Measurements from ENCODE around the gene FAM186B.
"Not testable (repeated sequence)": the region's sequence is repeated elsewhere in the genome, so short reads cannot be mapped to it uniquely, and the experiment has no call there.

Gene FAM186B

GRCh38 chr12:49610785-49611184 lies 5.3 kb upstream of the FAM186B start:
- in situ Hi-C loops (cut with MboI; ENCODE audit: low sequenced_read_pairs): not testable (repeated sequence)

DNA sequence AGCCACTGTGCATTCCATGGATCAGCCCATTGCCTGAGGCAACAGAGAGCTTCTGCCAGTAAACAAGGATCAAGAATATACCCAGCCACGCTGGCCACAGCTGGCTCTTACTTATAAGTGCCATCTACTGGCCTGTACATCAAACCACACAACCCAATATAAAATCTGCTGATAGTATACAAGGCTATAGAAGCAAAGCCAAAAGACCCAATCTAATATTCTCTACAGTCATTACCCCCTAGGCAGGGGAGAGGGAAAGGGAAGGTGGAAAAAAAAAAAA lies 4.4 kb upstream of the FAM186B start:
- in situ Hi-C loops (cut with MboI; ENCODE audit: low sequenced_read_pairs): no loop called here

DNA sequence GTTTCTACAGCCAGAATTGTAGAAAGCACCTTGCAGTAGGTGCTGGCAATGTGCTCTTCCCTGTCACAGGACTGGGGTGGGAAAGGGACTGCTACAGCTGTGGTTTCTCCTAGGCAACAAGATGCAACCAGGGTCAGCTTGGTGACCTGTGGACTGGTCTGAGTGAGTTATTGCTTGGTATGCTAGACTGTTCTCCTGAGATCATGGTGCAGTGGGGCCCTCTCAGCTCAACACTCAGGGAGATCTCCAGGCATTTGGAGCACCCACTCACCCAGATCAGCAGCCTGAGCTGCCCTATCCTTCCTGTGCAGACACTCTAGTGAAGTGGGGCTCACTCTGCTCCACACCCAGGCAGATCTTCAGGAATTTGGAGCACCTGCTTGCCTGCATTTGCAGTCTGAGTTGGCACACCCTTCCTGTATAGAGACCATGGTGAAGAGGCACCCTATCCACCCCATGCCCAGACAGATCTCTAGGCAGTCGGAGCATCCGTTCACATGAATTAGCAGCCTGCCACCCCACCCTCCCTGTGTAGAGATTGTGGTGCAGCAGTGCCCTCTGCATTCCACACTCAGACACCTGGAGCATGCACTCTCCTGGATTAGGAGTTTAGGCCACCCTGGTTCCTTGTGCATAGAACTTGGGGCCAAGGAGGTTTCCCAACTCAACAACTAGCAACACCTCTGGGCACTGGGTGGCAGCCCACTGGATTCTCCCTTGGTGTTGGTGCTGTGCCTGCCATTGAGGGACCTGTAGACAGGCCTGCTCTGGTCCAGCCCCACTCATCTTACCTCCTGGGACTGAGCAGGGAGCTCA lies 3.8 kb upstream of the FAM186B start:
- in situ Hi-C loops (cut with MboI; ENCODE audit: low sequenced_read_pairs): no loop called here

- in situ Hi-C loops (cut with MboI; ENCODE audit: low sequenced_read_pairs): no loop called here
Observed at GRCh38 chr12:49604856-49605255, 583 bp downstream of the FAM186B start.

GRCh38 chr12:49603721-49604120 lies 1.7 kb downstream of the FAM186B start:
- in situ Hi-C loops (cut with MboI; ENCODE audit: low sequenced_read_pairs): no loop called here

DNA sequence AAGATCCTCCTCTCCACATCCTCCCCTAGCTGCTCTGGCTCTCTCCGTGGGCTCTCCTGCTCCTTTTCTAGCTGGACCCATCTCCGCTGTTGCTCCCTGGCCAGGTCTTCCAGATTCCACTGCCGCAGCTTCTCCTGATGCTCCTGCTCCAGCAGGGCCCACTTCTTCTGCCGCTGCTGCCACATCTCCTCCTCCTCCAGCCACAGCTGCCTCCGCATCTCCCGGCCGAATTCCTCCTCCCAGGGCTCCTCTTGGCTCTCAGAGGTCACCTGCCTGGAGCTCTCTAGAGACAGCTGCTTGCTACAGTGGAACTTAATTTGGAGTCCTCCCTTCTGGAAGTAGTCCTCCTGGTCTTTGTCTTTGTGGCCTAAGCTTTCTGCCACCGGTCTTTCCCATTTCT lies 5.5 kb downstream of the FAM186B start:
- in situ Hi-C loops (cut with MboI; ENCODE audit: low sequenced_read_pairs): no loop called here

DNA sequence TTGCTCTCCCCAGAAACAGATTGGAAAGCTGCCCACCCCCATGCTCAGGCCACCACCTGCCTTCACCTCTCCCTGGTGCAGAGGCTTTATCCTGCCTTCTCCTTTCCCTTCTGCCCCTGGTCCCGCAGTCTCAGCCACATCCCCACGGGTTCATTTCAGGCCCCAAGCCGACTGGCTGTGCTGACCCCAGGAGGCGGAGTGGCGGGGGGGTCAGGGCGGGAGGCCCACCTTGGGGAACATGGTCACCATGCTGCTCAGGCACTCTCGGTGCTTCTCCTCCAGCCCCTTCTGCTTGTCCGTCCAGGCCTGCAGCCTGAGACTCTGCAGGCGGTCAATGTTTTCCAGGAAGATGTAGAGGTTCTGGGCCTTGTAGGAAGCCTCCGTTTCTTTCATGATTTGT lies 6.9 kb downstream of the FAM186B start:
- in situ Hi-C loops (cut with MboI; ENCODE audit: low sequenced_read_pairs): no loop called here

DNA sequence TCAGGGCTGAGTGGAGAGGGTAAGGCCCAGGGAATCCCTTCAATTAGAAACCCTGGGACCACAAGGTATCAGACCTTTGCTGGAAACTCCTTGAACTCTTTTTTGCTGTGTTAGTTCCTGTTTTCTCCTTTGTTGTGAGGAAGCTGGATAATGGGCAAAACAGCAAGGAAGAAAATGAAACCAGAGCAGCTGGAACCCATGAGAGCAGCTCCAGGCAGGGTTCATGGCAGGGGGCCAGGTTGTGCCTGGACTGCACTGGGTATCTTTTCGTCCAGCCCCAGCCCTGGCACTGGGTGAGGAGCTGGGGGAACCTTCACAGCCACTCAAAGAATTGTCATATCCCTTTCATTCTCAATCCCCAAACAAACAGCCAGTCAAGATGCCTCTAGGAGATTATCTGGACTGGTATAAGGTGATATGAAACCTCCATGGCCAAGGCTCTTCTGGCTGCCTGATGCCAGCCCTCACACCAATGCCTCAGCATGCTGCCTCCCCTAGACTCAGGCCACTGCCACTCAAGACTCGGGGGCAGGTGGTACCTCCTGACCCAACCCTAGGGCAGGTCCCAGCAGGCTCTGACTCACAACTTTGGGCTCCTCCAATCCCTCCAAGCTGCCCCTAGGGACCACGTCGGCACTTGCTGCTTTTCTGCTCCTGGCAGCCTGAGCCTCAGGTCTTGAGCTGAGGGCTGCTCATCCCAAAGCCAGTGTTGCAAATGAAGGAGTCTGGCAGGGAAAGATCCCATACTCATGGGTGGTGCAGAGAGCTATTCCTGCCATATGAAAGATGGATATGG lies 16.5 kb downstream of the FAM186B start:
- in situ Hi-C loops (cut with MboI; ENCODE audit: low sequenced_read_pairs): no loop called here

DNA sequence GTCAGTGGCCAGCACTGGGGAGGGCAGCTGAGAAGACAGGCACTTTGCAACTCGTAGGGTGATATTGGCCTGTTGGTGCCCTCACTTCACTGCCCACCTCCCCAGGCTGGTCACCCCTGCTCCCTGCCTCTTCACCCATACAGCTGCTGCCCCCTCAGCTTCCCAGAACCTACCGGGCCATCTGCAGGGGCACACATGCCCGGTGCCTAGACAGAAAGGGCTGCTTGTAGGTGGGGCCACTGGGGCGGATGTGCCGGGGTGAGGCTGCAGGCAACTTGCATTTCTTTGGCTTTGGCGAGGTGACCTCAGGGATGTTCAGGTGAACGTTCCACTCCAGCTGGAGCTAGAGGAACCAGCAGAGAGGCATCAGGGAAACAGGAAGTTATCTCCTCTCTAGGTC lies 17.2 kb downstream of the FAM186B start:
- in situ Hi-C loops (cut with MboI; ENCODE audit: low sequenced_read_pairs): no loop called here

DNA sequence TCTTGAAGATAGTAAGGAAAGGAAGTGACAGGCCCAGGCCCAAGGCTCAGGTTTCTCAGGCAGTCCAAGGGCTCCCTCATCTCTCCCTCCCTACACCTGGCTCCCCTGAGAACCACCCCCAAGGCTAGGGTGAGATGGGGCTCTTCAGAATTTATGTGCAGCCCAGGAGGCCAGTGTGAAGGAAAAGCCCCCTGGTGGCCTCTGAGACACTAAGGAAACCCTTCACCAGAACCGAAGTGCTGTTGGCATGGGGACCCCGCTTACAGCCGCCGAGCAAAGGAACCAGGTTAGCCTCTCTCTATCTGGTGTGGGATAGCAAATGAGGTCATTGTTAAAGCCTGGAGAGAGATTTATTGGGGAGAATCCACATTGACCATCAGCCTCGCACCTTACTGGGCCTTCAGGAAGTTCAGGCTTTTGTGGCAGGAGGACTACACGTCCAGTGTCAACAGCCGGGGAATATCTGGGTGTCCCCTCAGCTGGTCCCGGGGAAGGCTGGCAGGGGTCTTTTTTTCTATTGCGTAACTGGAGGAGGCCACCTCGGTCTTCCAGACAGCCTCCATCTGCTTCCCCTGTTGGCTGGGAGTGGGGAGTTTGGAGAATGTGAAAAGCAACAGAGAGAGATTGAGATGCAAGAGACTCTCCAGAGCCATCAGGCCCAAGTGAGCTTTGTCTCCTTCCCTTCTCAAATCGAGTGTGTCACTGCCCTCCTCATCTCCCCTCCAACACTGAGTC lies 18.1 kb downstream of the FAM186B start:
- in situ Hi-C loops (cut with MboI; ENCODE audit: low sequenced_read_pairs): no loop called here

DNA sequence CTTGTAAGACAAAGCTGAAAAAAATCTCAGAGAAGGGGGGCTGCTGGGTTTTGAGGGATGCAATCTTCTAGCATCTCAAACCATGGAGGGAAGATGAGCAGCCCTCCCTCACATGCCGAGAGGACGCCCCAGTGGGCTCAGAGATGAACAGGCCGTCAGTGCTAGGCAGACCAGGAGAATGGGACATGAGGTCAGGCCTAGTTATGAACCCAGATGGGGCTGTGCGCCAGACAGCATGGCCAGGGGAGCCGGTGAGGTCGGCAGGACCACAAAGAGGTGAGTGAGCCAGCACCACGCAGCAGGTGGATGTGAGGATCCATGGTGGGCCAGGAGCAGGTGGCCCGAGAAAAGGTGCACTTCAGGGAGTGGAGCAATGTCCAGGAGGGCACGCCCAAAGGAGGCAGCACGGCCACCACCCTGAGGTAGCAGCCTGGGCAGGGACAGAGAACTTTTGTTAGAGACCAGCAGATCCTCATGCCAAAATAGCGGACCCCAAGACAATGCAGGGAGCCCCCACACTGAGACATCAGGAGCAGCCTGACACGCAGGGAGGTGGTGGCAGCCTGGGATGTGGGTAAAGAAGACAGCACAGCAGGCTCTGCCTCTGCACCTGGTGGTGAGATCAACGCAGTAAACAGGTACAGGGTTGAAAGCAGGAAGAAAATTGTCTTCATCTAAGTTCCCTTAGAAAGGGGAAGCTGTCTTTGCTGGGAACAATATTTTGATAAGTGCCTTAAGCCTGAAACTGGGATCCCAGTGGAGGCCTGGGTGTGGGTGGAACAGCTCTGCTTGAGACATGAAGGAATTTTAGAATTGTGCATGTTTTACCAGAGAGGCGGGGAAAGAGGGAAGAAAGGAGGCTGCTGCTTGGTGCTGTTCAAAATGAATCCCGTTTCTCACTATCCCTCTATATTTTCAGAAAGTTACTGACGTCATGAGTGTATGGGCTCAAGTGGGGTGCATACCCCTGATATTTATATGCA lies 19.7 kb downstream of the FAM186B start:
- in situ Hi-C loops (cut with MboI; ENCODE audit: low sequenced_read_pairs): no loop called here

DNA sequence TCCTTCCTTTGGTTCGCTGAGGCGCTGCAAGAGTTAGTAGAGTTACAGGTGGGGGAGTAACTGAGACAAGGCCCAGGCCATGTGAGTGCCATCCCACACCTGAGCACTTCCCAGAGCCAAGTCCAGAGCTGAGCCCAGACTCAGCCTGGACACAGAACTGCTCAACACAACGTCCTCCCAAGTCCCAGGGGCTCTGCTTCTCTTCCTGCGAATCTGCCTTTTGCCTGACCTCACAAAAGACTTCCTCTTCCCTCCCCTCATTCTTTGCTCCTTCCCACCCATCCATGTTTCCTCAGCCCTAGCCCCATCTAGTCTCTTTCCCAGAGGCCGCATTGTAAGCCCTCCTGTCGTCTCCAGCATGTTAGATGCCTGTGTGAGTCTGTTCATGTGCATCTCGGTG lies 20.8 kb downstream of the FAM186B start:
- in situ Hi-C loops (cut with MboI; ENCODE audit: low sequenced_read_pairs): no loop called here

DNA sequence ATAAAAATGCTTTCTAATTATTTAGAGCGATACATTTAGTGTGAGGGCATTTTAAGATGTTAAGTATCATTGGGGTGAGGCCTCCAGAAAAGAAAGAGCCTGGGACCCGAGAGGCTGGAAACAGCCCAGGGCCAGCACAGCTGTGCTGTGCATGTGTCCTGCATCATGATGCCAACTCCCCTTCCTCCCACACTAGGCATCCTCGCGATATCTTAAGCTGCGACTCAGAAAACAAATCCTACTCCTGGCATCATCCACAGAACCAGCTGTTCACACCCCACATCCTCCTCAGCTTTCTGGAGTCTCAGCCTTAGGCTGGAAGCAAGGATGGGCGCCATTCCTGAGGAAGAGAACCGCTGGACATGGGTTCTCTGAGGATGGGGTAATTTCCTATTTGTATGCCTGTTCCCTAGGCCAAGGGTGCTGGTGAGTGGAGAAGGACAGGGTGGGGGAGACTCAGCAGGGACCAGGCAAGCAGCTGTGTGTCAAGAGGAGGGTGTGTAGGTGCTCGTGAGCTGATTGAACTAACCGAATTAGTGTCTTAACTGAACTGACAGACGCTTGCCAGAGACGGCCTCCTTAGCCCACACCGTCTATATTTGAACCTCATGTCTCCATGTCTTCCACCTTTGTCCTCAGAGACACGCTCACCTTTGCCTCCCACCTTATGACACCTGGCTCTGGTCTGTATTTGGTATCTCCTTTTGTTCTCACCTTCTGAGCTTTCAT lies 21.9 kb downstream of the FAM186B start:
- in situ Hi-C loops (cut with MboI; ENCODE audit: low sequenced_read_pairs): no loop called here

GRCh38 chr12:49582850-49583249 lies 22.6 kb downstream of the FAM186B start:
- in situ Hi-C loops (cut with MboI; ENCODE audit: low sequenced_read_pairs): no loop called here

GRCh38 chr12:49582201-49582600 lies 23.2 kb downstream of the FAM186B start:
- in situ Hi-C loops (cut with MboI; ENCODE audit: low sequenced_read_pairs): no loop called here

GRCh38 chr12:49580572-49581535 lies 24.6 kb downstream of the FAM186B start:
- in situ Hi-C loops (cut with MboI; ENCODE audit: low sequenced_read_pairs): no loop called here

DNA sequence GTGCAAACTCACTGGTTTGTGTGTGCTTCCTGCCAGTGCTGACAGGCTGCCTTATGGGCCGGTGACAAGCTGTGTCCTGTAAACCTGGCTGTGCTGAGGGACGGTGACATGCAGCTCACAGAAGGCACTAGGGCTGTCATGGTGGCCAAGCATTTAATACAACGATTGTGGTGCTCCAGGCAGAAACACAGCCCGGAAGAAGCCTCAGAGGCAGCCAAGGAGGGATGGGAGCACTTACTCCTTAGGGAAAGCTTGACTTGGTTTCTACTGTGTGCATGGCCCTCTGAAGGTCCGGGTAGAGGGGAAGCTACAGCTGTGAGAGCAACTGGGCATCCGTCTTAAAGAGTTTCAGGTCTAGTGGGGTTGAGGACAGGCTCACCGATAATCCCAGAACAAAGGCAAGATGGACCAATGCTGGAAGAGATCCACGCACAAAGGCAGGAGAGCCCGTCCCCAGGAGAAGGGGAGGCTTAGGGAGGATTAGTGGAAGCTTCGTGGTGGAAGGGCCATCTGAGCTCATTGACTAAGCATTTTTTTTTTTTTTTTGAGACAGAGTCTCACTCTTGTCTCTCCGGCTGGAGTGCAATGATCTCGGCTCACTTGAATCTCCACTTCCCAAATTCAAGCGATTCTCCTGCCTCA lies 26.8 kb downstream of the FAM186B start:
- in situ Hi-C loops (cut with MboI; ENCODE audit: low sequenced_read_pairs): no loop called here

DNA sequence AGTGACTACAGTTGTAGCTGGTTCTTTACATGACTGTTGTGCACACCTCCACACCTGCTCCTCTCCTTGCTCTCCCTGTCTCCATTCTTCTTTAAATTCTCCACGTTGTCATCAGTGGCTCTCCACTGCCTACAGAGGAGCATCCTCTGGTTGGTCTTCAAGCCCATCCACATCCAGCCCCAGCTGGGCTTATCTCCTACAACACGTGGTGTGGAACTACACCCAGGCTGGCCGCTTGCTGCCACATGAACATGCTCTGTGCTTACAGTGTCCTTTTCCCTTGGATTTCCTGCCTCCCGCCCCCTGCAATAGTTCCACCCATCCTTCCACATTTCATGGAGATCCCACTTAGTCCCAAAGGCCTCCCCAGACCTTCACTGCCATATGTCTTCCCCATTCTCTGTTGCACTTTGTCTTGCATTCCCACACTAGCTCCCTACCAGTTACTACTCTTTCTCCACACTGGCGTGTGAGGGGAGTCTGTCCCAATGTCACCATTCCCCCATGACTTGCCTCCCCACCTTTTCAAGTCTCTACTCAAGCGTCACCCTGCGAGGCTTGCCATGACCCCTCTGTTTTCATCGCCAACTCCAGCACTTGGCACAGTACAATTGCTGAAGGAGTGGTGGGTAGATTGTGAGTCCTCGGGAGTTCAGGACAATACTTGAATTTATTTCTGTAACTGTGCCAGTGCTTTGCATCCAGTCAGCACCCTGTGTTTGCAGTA lies 27.7 kb downstream of the FAM186B start:
- in situ Hi-C loops (cut with MboI; ENCODE audit: low sequenced_read_pairs): no loop called here

Measured in HL-60/S4 (cell line).